Type B pancreatic cell (in vitro differentiated cells): ENCODE data around the gene DPM3. TPM values are rescaled to one million over a fixed set of nuclear protein-coding genes. Genes with fewer than 3 reads are reported as not detected.

Experiments
- DNase-seq: peaks from one replicate; pipeline ENCODE4 v3.0.0; 2021; ENCODE audit warnings: mixed read lengths; ENCODE audit not compliant: unreplicated experiment; ENCODE audit errors: extremely low spot score
- H3K27ac Mint-ChIP-seq: 2 replicates; pipeline ENCODE4 v1.8.0; 2021; ENCODE audit warnings: mild to moderate bottlenecking, mixed read lengths
- H3K27me3 Mint-ChIP-seq: 2 replicates; pipeline ENCODE4 v1.8.0; 2021; ENCODE audit warnings: mixed read lengths
- H3K36me3 Mint-ChIP-seq: 2 replicates; pipeline ENCODE4 v1.8.0; 2021; ENCODE audit warnings: mixed read lengths
- H3K4me1 Mint-ChIP-seq: one replicate; pipeline ENCODE4 v1.8.0; 2021; ENCODE audit warnings: mixed read lengths; ENCODE audit not compliant: unreplicated experiment
- H3K4me3 Mint-ChIP-seq: 2 replicates; pipeline ENCODE4 v1.8.0; 2021; ENCODE audit warnings: mild to moderate bottlenecking, mixed read lengths
- H3K9me3 Mint-ChIP-seq: 2 replicates; pipeline ENCODE4 v1.8.0; 2021; ENCODE audit warnings: mixed read lengths
- total RNA-seq: library from RNA; stranded (reverse); gene quantifications from 2 replicates; pipeline ENCODE4 v1.2.1, GENCODE V29; 2021; ENCODE audit warnings: low replicate concordance
- TF ChIP-seq, protein P1 (sequence below): fragments of 200-600 bp; sonication (generic); conservative IDR thresholded peaks from 2 replicates; pipeline ENCODE4 v1.5.0; 2021; ENCODE audit warnings: antibody characterized with exemption, mild to moderate bottlenecking

Gene DPM3
- total RNA-seq, 1 donor from 2014 or later, result 75.3 TPM

DNA sequence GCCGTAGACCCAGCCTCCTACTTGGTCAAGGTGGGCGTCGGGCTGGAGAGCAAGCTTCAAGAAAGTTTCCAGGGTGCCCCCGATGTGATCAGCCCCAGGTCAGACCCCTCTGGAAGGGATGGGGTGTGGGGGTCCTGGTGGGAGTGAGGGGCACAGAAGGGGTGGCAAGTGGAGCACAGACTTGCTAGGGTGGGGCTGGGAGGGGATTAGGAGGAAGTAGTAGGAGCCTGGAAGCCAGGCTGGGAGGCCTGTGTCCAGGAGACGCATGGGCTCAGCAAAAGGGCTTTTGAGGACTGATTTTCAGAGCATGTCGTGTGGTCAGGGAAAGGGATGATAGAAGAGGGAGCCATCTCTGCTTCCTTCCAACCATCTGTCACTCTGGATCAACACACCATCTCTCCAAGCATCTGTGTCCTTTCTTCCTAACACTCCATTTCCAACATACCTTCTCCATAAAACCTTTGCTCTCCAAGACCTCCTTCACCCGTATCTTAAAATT lies 41.8 kb upstream of the DPM3 start:
- TF ChIP-seq, protein P1, sequence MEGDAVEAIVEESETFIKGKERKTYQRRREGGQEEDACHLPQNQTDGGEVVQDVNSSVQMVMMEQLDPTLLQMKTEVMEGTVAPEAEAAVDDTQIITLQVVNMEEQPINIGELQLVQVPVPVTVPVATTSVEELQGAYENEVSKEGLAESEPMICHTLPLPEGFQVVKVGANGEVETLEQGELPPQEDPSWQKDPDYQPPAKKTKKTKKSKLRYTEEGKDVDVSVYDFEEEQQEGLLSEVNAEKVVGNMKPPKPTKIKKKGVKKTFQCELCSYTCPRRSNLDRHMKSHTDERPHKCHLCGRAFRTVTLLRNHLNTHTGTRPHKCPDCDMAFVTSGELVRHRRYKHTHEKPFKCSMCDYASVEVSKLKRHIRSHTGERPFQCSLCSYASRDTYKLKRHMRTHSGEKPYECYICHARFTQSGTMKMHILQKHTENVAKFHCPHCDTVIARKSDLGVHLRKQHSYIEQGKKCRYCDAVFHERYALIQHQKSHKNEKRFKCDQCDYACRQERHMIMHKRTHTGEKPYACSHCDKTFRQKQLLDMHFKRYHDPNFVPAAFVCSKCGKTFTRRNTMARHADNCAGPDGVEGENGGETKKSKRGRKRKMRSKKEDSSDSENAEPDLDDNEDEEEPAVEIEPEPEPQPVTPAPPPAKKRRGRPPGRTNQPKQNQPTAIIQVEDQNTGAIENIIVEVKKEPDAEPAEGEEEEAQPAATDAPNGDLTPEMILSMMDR, result no peak
- Mint-ChIP-seq H3K27me3 (no peaks in the 10 kb centered on the region), H3K27ac (no peak overlapping the region), H3K36me3 (no peaks in the 10 kb centered on the region), H3K9me3 (no peaks in the 10 kb centered on the region), H3K4me3 (no peak overlapping the region), H3K4me1 (peaks cover 4% of the 10 kb centered on the region)
- DNase-seq, result no peak

DNA sequence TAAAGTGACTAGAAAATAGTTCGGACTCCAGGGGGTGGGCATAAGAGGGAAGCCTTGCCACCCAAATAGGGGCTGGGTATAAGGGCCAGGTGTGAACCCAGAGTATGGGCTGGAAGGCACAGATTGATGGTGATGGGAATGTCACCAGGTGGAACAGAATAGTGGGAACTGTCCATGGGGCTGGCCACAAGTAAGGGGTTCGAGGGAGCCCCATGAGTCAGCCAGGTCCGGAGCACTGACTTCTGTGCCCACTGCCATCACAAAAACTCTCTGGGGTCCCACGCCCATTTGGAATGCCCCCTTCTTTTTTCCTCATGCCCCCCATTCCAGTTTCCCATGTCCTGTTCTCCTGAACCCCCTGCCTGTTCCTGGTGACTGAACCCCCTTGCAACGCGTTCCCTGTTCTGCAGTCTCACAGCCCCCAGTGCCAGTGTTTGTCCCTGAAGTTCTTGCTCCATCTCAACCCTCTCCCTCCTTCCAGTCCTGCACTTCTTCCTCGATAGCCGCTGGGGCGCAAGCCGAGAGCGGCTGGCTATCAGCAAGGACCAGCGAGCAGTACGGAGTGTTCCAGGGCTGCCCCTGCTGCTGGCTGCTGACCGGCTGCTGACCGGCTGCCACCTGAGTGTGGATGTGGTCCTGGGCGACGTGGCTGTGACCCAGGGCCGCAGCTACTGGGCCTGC lies 41.2 kb upstream of the DPM3 start:
- Mint-ChIP-seq H3K4me1 (peaks cover 7% of the 10 kb centered on the region), H3K4me3 (no peak overlapping the region), H3K27me3 (no peaks in the 10 kb centered on the region), H3K36me3 (no peaks in the 10 kb centered on the region), H3K9me3 (no peaks in the 10 kb centered on the region), H3K27ac (no peak overlapping the region)
- no peak for DNase-seq
- TF ChIP-seq, protein P1, result no peak

DNA sequence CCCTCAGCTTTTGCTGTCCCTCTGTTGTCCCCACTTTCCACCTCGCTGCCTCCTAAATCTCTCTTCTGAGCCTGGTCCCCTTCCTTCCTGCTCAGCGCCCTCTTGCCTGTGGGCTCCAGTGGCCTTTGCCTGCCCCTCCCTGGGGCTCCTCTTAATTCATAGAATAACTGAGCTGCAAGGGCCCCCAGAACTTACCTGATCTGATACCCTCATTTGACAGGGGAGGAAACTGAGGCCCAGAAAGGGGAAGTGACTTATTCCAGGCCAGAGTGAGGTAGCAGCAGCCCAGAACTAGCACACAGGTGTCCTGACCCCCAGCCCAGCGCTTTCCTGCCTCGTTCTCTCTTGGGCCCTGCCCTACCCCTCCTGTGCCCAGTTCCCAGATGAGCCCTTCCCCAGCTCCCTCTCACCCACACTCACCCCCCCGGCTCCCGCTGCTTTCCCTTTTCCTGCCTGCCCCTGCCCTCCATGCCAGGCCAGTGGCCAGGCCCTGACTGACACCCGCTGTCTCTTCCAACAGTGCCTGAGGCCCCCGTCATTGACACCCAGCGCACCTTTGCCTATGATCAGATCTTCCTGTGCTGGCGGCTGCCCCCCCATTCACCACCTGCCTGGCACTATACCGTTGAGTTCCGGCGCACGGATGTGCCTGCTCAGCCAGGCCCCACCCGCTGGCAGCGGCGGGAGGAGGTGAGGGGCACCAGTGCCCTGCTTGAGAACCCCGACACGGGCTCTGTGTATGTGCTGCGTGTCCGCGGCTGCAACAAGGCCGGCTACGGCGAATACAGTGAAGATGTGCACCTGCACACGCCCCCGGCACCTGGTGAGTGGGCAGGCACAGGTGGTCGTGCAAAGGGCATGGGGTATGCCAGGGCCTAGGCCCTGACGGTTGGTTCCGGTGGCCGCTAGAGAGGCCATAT lies 39.0 kb upstream of the DPM3 start:
- Mint-ChIP-seq H3K27ac (no peak overlapping the region), H3K4me1 (peaks cover 7% of the 10 kb centered on the region), H3K36me3 (no peaks in the 10 kb centered on the region), H3K9me3 (no peaks in the 10 kb centered on the region), H3K4me3 (no peak overlapping the region), H3K27me3 (no peaks in the 10 kb centered on the region)
- no peak for DNase-seq
- TF ChIP-seq, protein P1, result no peak

DNA sequence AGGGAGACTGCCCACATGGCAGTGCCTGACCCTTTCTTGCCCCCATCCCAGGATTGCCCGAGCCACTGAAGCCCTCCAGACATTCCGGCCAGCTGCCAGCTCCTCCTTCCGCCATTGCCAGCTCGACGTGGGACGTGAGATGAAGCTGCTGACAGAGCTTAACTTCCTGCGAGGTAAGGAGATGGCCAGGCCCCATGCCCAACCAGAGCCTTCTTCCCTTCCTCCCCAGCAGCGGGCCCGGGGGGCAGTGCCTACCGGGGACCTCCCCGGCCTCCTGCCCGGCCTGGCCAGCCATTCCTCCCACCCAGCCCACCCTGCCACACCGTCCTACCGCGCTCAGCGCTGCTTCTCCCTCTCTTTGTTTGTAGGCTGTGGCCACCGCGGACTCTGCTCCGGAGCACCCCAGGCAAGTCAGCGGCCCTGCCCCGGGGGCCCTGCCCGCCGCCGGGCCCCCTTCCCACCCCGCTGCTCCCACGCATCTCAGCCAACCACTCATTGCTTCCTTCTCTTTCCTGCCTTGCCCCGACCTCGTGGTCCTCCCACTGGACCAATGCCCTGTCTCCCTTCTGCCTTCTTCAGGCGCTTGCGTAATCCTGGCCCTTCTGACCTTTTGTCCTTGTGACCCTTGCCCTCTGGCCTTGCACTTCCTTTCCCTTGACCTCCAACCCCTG lies 38.2 kb upstream of the DPM3 start:
- Mint-ChIP-seq H3K27me3 (no peaks in the 10 kb centered on the region), H3K36me3 (no peaks in the 10 kb centered on the region), H3K4me3 (no peak overlapping the region), H3K4me1 (peaks cover 7% of the 10 kb centered on the region), H3K27ac (no peak overlapping the region), H3K9me3 (no peaks in the 10 kb centered on the region)
- DNase-seq, result no peak
- TF ChIP-seq, protein P1, result no peak

DNA sequence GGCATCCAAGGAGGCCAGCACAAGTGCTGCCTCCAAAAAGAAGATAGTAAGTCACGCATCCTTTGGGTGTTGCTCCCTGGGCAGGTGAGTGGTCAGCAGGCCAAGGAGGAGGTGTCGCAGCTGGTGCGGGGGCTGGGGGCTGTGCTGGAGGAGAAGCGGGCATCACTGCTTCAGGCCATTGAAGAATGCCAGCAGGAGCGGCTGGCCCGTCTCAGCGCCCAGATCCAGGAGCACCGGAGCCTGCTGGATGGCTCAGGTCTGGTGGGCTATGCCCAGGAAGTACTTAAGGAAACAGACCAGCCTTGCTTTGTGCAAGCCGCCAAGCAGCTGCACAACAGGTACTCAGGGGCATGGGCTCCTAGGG lies 37.6 kb upstream of the DPM3 start:
- Mint-ChIP-seq H3K4me3 (no peak overlapping the region), H3K27me3 (peaks cover 3% of the 10 kb centered on the region), H3K9me3 (no peaks in the 10 kb centered on the region), H3K4me1 (peaks cover 14% of the 10 kb centered on the region), H3K36me3 (peaks cover 5% of the 10 kb centered on the region), H3K27ac (no peak overlapping the region)
- no peak for DNase-seq
- TF ChIP-seq, protein P1, result no peak
